GM18909 (cell line): ENCODE measurements around the gene LHPP.

Source experiments
- ATAC-seq: cut with Tn5 transposase; IDR thresholded peaks from one replicate; pipeline ENCODE4 v1.9.1; 2021; ENCODE audit warnings: mild to moderate bottlenecking; ENCODE audit not compliant: unreplicated experiment, poor library complexity

Gene LHPP

DNA sequence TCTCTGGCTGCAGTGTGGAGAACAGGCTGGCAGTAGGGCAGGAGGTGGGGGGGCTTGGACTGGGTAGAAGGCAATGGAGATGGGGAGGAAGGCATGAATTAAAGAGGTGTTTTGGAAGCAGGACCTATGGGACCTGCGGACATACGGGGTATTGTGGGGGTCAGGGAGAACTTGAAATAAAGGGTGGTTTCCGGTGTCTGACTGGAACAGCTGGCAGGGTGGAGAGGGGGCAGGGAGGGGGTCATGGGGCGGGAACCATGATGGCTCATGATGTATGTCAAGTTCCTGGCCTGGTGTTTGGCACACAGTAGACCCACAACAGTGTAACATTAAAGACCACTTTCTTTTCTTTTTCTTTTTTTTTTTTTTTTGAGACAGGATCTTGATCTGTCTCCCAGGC lies 5.5 kb downstream of the LHPP start:
- no peak for ATAC-seq

DNA sequence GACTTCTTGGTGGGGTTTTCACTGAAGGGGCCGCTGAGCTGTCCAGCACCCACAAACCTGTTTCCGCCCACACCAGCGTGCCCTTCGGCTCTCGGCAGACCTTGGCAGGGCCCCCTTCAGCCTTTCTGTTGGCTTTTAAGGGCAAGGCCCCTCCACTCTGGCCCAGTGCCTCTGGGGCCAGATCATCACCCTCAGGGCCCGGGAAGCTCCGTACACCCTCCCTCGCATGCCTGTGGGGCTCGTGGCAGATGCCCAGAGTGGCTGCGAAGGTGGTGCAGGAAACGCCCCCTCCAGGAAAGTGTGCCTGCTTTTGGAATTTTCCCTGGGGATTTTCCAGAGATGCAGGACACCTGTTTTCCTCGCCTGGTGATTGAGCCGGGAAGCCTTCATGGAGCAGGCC lies 7.0 kb downstream of the LHPP start:
- no peak for ATAC-seq

- no peak for ATAC-seq
Observed at GRCh38 chr10:124469956-124470484, 8.4 kb downstream of the LHPP start.

GRCh38 chr10:124470544-124471434 lies 9.2 kb downstream of the LHPP start:
- no peak for ATAC-seq

DNA sequence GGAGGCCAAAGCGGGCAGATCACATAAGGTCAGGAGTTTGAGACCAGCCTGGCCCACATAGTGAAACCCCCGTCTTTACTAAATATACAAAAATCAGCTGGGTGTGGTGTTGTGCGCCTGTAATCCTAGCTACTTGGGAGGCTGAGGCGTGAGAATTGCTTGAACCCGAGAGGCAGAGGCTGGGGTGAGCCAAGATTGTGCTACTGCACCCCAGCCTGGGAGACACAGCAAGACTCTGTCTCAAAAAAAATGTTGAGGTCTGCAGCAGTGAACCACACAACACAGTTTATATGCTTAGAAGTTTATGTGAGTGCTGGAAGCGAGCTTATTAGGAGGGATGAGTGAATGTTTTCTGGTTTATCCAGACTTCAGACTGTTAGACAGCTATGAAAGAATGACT lies 10.4 kb downstream of the LHPP start:
- ATAC-seq = no peak

GRCh38 chr10:124473070-124473469 lies 11.4 kb downstream of the LHPP start:
- ATAC-seq = no peak

DNA sequence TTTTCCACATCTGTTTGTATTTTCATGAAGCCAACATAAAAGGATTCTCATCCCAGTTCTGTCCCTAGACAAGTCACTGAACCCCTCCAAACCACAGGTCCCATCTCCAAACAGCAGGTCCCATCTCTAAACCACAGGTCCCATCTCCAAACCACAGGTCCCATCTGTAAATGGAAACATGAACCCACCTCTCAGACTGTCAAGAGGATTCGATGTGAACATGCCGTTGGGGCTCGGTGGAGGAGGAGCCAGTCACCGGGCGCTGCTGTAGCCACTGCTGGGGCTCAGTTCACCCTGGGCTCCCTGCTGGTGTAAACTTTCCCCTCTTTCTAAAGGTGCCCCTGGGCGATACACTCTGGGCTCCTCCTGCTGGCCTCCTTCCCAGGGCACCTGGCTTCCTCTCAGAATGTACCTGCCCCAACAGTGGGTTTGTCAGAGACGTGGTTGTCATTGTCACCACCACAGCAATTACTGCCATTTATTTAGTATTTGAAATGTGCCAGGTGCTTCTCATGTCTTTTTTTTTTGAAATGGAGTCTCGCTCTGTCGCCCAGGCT lies 13.0 kb downstream of the LHPP start:
- no peak for ATAC-seq

DNA sequence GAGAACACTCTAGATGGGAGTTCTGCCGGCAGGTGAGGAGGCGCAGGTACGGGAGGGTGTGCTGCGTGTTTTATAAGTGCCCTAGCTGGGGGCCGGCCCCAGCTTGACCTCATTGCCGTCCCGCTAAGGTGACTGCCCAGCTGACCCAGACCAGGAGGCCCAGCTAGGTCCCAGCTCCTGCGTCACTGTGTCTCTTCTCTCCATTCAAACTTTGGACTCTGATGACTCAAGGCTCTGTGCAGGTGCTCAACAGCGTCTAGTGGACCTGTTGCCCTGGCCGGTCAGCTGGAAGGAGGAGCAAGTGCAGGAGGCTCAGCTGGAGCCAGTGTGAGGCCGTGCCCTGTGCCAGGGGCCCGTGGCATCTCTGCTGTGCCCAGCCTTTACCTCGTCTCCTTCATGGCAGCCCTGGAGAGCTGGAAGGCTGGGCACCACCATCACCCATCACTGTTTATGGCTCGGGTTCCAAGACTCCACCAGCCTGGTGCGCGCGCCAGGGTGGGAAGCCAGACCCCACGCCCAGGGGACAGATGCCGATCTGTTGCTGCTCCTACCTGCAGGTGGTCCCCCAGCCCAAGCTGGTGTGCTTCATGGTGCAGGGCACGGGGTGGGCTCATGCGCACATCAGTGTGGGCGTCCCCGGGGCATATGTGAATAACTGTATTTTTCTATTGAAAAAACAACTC lies 14.6 kb downstream of the LHPP start:
- no peak for ATAC-seq

- no peak for ATAC-seq
Observed at GRCh38 chr10:124477614-124478363, 16.2 kb downstream of the LHPP start.

- ATAC-seq = no peak
Observed at GRCh38 chr10:124478515-124478914, 16.9 kb downstream of the LHPP start.

- no peak for ATAC-seq
Observed at GRCh38 chr10:124480860-124481259, 19.2 kb downstream of the LHPP start.

GRCh38 chr10:124481717-124482116 lies 20.1 kb downstream of the LHPP start:
- ATAC-seq = no peak

DNA sequence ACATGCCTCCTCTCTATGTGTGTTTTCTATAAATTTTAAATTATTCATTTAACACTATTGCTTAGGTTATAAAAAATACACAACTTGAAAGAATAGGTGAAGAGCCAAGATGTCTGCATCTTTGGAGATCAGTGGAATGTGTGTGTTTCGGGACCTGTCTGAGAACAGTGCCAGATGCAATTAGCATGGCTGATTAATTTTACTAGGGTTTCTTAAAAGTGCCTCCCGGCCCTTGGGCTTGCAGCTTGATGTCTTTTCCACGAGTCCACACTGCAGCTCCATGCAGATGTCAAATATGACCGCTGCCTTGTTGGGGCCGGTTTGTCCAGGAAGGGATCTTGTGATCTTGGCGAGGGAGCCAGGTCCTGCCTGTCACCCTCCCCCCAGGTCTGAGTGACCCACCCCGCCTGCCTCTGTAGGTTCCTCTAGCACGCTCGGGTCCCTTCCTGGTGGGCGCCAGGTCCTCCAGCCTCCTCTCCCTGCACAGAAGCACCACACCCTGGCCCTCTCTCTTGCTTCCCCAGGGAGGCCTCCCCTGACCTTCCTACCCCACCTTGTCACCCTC lies 20.7 kb downstream of the LHPP start:
- ATAC-seq = no peak

GRCh38 chr10:124482876-124483275 lies 21.3 kb downstream of the LHPP start:
- ATAC-seq = no peak

GRCh38 chr10:124484031-124484430 lies 22.4 kb downstream of the LHPP start:
- no peak for ATAC-seq

DNA sequence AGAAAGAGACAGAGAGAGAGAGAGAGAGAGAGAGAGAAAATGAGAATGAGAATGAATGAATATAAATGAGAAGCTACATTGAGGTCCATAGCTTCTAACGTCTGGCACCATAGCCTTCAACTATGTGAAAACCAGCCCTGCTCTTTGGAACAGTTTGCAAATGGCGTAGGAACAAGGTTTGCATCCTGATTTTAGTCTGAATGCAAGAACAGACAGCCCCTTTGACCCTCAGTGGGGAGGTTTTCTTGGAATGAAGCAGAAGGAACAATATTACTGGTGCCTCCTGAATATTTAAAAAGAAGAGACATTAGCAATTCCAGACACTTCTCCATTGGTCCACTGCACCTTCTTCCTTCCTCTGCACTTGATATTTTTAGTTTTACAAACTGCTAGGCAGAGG lies 23.0 kb downstream of the LHPP start:
- no peak for ATAC-seq

- no peak for ATAC-seq
Observed at GRCh38 chr10:124486635-124487034, 25.0 kb downstream of the LHPP start.

DNA sequence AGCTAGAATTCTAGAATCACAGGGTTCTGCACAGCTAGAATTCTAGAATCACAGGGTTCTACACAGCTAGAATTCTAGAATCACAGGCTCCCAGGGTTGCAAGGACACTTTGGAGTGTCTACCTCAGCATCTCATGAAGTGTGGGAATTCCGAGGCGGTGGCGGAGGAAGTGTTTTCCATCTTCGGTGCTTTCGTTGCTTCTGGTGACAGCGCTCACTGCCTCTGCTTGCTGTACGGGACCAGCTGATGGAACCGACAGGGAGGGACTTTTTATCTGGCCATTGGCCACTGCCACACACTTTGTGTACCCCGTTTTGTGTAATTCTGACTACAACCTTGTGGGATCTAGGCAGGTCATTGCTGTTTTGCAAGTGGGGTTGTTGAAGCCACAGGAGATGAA lies 29.5 kb downstream of the LHPP start:
- ATAC-seq = no peak

GRCh38 chr10:124492266-124492665 lies 30.6 kb downstream of the LHPP start:
- no peak for ATAC-seq

DNA sequence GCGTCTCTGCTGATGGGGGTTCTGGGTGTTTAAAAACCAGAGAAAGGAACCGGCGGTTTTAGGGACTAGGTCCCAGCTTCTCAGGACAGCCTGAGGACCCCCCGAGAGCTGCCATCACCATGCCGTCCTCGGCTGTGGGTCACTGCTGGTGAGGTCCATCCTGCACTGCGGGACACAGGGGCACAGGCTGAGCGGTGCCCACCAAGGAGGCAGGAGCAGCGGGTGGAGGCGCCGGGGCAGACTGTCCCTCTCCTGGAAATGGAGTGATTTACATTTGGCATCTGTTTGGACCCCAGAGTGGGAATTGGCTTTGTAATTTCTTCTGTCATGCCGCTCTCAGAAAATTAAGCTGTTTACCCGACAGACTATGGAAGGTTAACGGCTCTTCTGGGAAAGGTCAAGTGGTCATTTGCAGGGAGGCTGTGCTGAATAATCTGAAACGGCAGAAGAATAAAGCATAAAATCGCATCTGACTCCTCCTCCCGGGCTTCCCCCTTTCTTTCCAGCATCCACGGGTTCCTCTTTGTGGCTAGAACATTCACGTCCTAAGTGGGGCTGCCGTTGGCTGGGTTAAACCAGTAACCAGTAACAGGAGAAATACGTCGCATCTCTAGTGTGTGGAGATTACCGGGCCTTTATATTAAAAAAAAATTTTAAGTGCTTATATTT lies 31.7 kb downstream of the LHPP start:
- ATAC-seq = no peak
